Measurements from ENCODE around the gene UCK1.

UCK1 gene

GRCh38 chr9:131478911-131479310, 52.2 kb downstream of the UCK1 start:
- Histone ChIP-seq H3K9ac (ENCODE audit: low read depth, low read length, poor library complexity) (no peak overlapping the region), H3K9me3 (replicated peaks in 1 of 2; ENCODE audit: control insufficient read depth in 2 of 2, insufficient read depth in 1 of 2, low read depth in 1 of 2, low read length in 2 of 2) (no peaks in the 10 kb centered on the region), H3K23ac (ENCODE audit: low read depth, low read length, poor library complexity) (no peak overlapping the region), H3K4ac (ENCODE audit: low read length) (no peak overlapping the region), H2BK15ac (ENCODE audit: low read length) (no peak overlapping the region), H3K14ac (ENCODE audit: low read length) (no peak overlapping the region), H2BK120ac (ENCODE audit: low read depth, low read length) (no peak overlapping the region), H2BK5ac (ENCODE audit: low read length) (no peak overlapping the region), H3K18ac (ENCODE audit: low read length) (no peak overlapping the region), H4K91ac (ENCODE audit: low read depth, low read length, poor library complexity) (no peak overlapping the region), H2BK12ac (ENCODE audit: low read length) (no peak overlapping the region), H3K4me3 (ENCODE audit: low read length in 2 of 2) (no peak overlapping the region), H3K36me3 (replicated peaks in 1 of 2; ENCODE audit: control insufficient read depth in 2 of 2, insufficient read depth in 2 of 2, low read length in 2 of 2) (peaks cover 92 to 99% of the 10 kb centered on the region in 2 donors), H4K8ac (ENCODE audit: low read depth, low read length) (no peak overlapping the region), H2AFZ (ENCODE audit: low read length) (no peak overlapping the region), H3K4me1 (ENCODE audit: control insufficient read depth in 2 of 2, insufficient read depth in 1 of 2, low read depth in 1 of 2, low read length in 2 of 2) (no peaks in the 10 kb centered on the region), H3K27ac (replicated peaks; ENCODE audit: low read length) (no peak overlapping the region), H3K27me3 (ENCODE audit: control insufficient read depth in 3 of 3, insufficient read depth in 3 of 3, low read depth in 1 of 3, low read length in 3 of 3) (no peaks in the 10 kb centered on the region), H3K79me1 (ENCODE audit: low read depth, low read length) (peaks cover 20% of the 10 kb centered on the region), H2AK5ac (ENCODE audit: low read depth, low read length) (no peak overlapping the region), H3K4me2 (ENCODE audit: insufficient read depth, low read length, poor library complexity, severe bottlenecking) (no peak overlapping the region)
- WGBS, 2 donors (ENCODE audit: extremely low coverage in 2 of 2, insufficient read length in 2 of 2, insufficient replicate concordance in 1 of 2), result no CpG with 5 or more reads among the region's 10 CpGs
- no peak for DNase-seq (ENCODE audit: low spot score)

- Histone ChIP-seq H3K79me1 (ENCODE audit: low read depth, low read length) (peaks cover 19% of the 10 kb centered on the region), H2BK5ac (ENCODE audit: low read length) (no peak overlapping the region), H3K9me3 (replicated peaks in 1 of 2; ENCODE audit: control insufficient read depth in 2 of 2, insufficient read depth in 1 of 2, low read depth in 1 of 2, low read length in 2 of 2) (no peaks in the 10 kb centered on the region), H2BK15ac (ENCODE audit: low read length) (no peak overlapping the region), H3K36me3 (replicated peaks in 1 of 2; ENCODE audit: control insufficient read depth in 2 of 2, insufficient read depth in 2 of 2, low read length in 2 of 2) (peaks cover 92 to 99% of the 10 kb centered on the region in 2 donors), H3K4me1 (ENCODE audit: control insufficient read depth in 2 of 2, insufficient read depth in 1 of 2, low read depth in 1 of 2, low read length in 2 of 2) (no peaks in the 10 kb centered on the region), H2AFZ (ENCODE audit: low read length) (no peak overlapping the region), H3K18ac (ENCODE audit: low read length) (no peak overlapping the region), H2BK12ac (ENCODE audit: low read length) (no peak overlapping the region), H3K4ac (ENCODE audit: low read length) (no peak overlapping the region), H3K9ac (ENCODE audit: low read depth, low read length, poor library complexity) (no peak overlapping the region), H3K27ac (replicated peaks; ENCODE audit: low read length) (no peak overlapping the region), H3K14ac (ENCODE audit: low read length) (no peak overlapping the region), H4K91ac (ENCODE audit: low read depth, low read length, poor library complexity) (no peak overlapping the region), H3K4me3 (ENCODE audit: low read length in 2 of 2) (no peak overlapping the region), H2AK5ac (ENCODE audit: low read depth, low read length) (no peak overlapping the region), H3K4me2 (ENCODE audit: insufficient read depth, low read length, poor library complexity, severe bottlenecking) (no peak overlapping the region), H3K23ac (ENCODE audit: low read depth, low read length, poor library complexity) (no peak overlapping the region), H3K27me3 (ENCODE audit: control insufficient read depth in 3 of 3, insufficient read depth in 3 of 3, low read depth in 1 of 3, low read length in 3 of 3) (no peaks in the 10 kb centered on the region), H4K8ac (ENCODE audit: low read depth, low read length) (no peak overlapping the region), H2BK120ac (ENCODE audit: low read depth, low read length) (no peak overlapping the region)
- WGBS, 2 donors (ENCODE audit: extremely low coverage in 2 of 2, insufficient read length in 2 of 2, insufficient replicate concordance in 1 of 2), result no CpG with 5 or more reads among the region's 12 CpGs
- peak; percentile 63 for DNase-seq (ENCODE audit: low spot score)
These were observed 52.6 kb downstream of the UCK1 start for GRCh38 chr9:131478421-131478868.

GRCh38 chr9:131477816-131478419, 53.1 kb downstream of the UCK1 start:
- Histone ChIP-seq H4K8ac (ENCODE audit: low read depth, low read length) (no peak overlapping the region), H3K4me2 (ENCODE audit: insufficient read depth, low read length, poor library complexity, severe bottlenecking) (no peak overlapping the region), H2AK5ac (ENCODE audit: low read depth, low read length) (no peak overlapping the region), H3K4ac (ENCODE audit: low read length) (no peak overlapping the region), H3K14ac (ENCODE audit: low read length) (no peak overlapping the region), H2AFZ (ENCODE audit: low read length) (no peak overlapping the region), H3K9me3 (replicated peaks in 1 of 2; ENCODE audit: control insufficient read depth in 2 of 2, insufficient read depth in 1 of 2, low read depth in 1 of 2, low read length in 2 of 2) (no peaks in the 10 kb centered on the region), H3K23ac (ENCODE audit: low read depth, low read length, poor library complexity) (no peak overlapping the region), H2BK15ac (ENCODE audit: low read length) (no peak overlapping the region), H2BK12ac (ENCODE audit: low read length) (no peak overlapping the region), H2BK5ac (ENCODE audit: low read length) (no peak overlapping the region), H2BK120ac (ENCODE audit: low read depth, low read length) (no peak overlapping the region), H3K36me3 (replicated peaks in 1 of 2; ENCODE audit: control insufficient read depth in 2 of 2, insufficient read depth in 2 of 2, low read length in 2 of 2) (peaks cover 92 to 99% of the 10 kb centered on the region in 2 donors), H3K4me1 (ENCODE audit: control insufficient read depth in 2 of 2, insufficient read depth in 1 of 2, low read depth in 1 of 2, low read length in 2 of 2) (no peaks in the 10 kb centered on the region), H3K9ac (ENCODE audit: low read depth, low read length, poor library complexity) (no peak overlapping the region), H3K4me3 (ENCODE audit: low read length in 2 of 2) (peak overlapping the region in 1 of 2 donors; percentile 9), H3K79me1 (ENCODE audit: low read depth, low read length) (peaks cover 19% of the 10 kb centered on the region), H4K91ac (ENCODE audit: low read depth, low read length, poor library complexity) (no peak overlapping the region), H3K27me3 (ENCODE audit: control insufficient read depth in 3 of 3, insufficient read depth in 3 of 3, low read depth in 1 of 3, low read length in 3 of 3) (no peaks in the 10 kb centered on the region), H3K27ac (replicated peaks; ENCODE audit: low read length) (no peak overlapping the region), H3K18ac (ENCODE audit: low read length) (no peak overlapping the region)
- no peak for DNase-seq (ENCODE audit: low spot score)
- no CpG with 5 or more reads among the region's 19 CpGs for WGBS, 2 donors (ENCODE audit: extremely low coverage in 2 of 2, insufficient read length in 2 of 2, insufficient replicate concordance in 1 of 2)

GRCh38 chr9:131477367-131477766, 53.7 kb downstream of the UCK1 start:
- peaks cover 19% of the 10 kb centered on the region for H3K79me1 ChIP-seq (ENCODE audit: low read depth, low read length)
- H4K91ac ChIP-seq (ENCODE audit: low read depth, low read length, poor library complexity), result no peak overlapping the region
- H3K18ac ChIP-seq (ENCODE audit: low read length), result no peak overlapping the region
- no peak overlapping the region for H3K23ac ChIP-seq (ENCODE audit: low read depth, low read length, poor library complexity)
- H2AFZ ChIP-seq (ENCODE audit: low read length), result no peak overlapping the region
- no peak overlapping the region for H2BK5ac ChIP-seq (ENCODE audit: low read length)
- no peak overlapping the region for H3K4me2 ChIP-seq (ENCODE audit: insufficient read depth, low read length, poor library complexity, severe bottlenecking)
- H2BK15ac ChIP-seq (ENCODE audit: low read length), result no peak overlapping the region
- no peaks in the 10 kb centered on the region for H3K9me3 ChIP-seq (replicated peaks in 1 of 2; ENCODE audit: control insufficient read depth in 2 of 2, insufficient read depth in 1 of 2, low read depth in 1 of 2, low read length in 2 of 2)
- no peak overlapping the region for H3K4ac ChIP-seq (ENCODE audit: low read length)
- no peak overlapping the region for H2AK5ac ChIP-seq (ENCODE audit: low read depth, low read length)
- no peak overlapping the region for H3K4me3 ChIP-seq (ENCODE audit: low read length in 2 of 2)
- no CpG with 5 or more reads among the region's 11 CpGs for WGBS, 2 donors (ENCODE audit: extremely low coverage in 2 of 2, insufficient read length in 2 of 2, insufficient replicate concordance in 1 of 2)
- no peak overlapping the region for H2BK12ac ChIP-seq (ENCODE audit: low read length)
- H3K14ac ChIP-seq (ENCODE audit: low read length), result no peak overlapping the region
- H2BK120ac ChIP-seq (ENCODE audit: low read depth, low read length), result no peak overlapping the region
- peaks cover 88 to 98% of the 10 kb centered on the region in 2 donors for H3K36me3 ChIP-seq (replicated peaks in 1 of 2; ENCODE audit: control insufficient read depth in 2 of 2, insufficient read depth in 2 of 2, low read length in 2 of 2)
- no peaks in the 10 kb centered on the region for H3K4me1 ChIP-seq (ENCODE audit: control insufficient read depth in 2 of 2, insufficient read depth in 1 of 2, low read depth in 1 of 2, low read length in 2 of 2)
- no peak overlapping the region for H3K27ac ChIP-seq (replicated peaks; ENCODE audit: low read length)
- H3K9ac ChIP-seq (ENCODE audit: low read depth, low read length, poor library complexity), result no peak overlapping the region
- no peaks in the 10 kb centered on the region for H3K27me3 ChIP-seq (ENCODE audit: control insufficient read depth in 3 of 3, insufficient read depth in 3 of 3, low read depth in 1 of 3, low read length in 3 of 3)
- no peak for DNase-seq (ENCODE audit: low spot score)
- no peak overlapping the region for H4K8ac ChIP-seq (ENCODE audit: low read depth, low read length)
